ENCODE measurements around the gene SPRYD4. TPM values are rescaled to one million over a fixed set of nuclear protein-coding genes. Genes with fewer than 3 reads are reported as not detected.

Gene SPRYD4
- total RNA-seq (1 to 10 TPM; 2.1 to 3.6 TPM), polyA plus RNA-seq (1 to 10 TPM; 1.6 to 1.8 TPM)
- long read RNA-seq, donor 1, full-length matches to known transcripts: 14 of 17 reads
- long read RNA-seq, donor 1, partial matches to known transcripts: 0 of 17 reads
- long read RNA-seq, donor 1, other reads (novel, unspliced or antisense): 3 of 17 reads
- long read RNA-seq, donor 2, full-length matches to known transcripts: 2 of 2 reads
- long read RNA-seq, donor 2, partial matches to known transcripts: 0 of 2 reads
- long read RNA-seq, donor 2, other reads (novel, unspliced or antisense): 0 of 2 reads

DNA sequence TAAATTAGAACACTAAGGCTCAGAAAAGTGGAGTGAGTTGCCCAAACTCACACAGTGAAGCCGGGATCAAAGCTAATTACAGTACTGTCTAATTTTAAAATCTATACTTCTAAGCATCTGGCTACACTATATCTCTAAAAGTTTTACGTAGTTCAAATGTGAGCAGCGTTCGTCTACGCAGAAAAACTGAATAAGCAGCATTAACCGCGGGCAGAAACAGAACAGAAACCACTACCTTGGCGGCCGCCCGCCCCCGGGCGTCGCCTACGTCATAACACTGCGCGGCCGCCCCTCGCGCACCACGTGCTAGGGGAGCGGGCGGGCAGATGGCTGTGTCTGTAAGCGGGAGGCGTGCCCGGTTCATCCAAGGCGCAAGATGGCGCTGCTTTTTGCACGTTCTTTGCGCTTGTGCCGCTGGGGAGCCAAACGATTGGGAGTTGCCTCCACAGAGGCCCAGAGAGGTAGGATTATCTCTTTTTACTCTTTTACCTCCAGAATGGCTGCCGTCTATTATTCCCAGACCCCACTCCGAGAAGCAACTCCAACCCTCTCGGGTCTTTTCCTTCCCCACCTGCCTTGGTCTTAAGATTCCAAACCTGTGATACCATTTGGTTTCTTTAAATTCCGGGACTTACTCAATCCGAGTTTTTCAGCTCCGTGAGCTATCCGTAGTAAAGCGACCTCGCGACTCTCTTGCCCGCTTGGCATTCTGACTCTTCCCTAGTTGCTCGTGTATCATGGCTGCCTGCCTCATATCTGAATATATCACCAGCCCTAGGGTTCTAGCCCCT is at the start of gene SPRYD4:
Gene SPRYD4 (plus strand): TSS at position 363 of the 791 bp plus-strand sequence. CDS start 14 bp downstream, at position 377.
- H3K27me3 ChIP-seq (ENCODE audit: control insufficient read depth in 1 of 2, insufficient read depth in 2 of 2, low read length in 1 of 2): no peaks in the 10 kb centered on the region
- intact Hi-C loops (cut with DNase I): loop anchor here (10.0 kb wide), 2 partner anchors 104 to 154 kb away; partner anchors contain the start of genes APOF (in 1 of the 2), CNPY2 (in 1 of the 2) and STAT2 (in 1 of the 2)

DNA sequence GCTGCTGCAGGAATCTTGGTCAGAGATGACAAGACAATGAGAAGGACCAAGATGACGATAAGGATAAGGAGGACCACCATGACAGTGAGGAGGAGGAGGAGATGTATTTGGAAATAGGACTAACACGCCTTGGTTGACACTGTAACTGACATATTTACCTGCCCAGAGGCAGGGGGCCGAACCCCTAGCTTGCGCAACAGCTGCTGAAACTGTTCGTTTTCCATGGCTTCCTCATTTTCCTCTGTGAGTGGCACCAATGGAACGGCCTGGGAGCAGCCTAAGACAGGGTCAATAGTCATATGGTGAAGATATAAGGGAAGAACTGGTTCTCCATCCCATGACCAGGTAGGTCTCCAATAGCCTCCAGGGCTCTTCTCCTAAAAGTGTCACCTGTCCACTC is 48.0 kb upstream of the SPRYD4 start:
- H3K4me3 ChIP-seq (ENCODE audit: low read length in 2 of 2): no peak overlapping the region
- H3K9me3 ChIP-seq (ENCODE audit: control insufficient read depth, low read length): no peaks in the 10 kb centered on the region
- 90 to 91% methylated on average over 6 of the region's 6 CpGs for WGBS, 2 donors
- H3K36me3 ChIP-seq (ENCODE audit: control insufficient read depth in 1 of 2, insufficient read depth in 2 of 2, low read length in 1 of 2): peaks cover 0 to 3% of the 10 kb centered on the region in 2 donors
- no peaks in the 10 kb centered on the region for H3K27me3 ChIP-seq (ENCODE audit: control insufficient read depth in 1 of 2, insufficient read depth in 2 of 2, low read length in 1 of 2)
- no peaks in the 10 kb centered on the region for H3K4me1 ChIP-seq (ENCODE audit: control insufficient read depth in 1 of 2, insufficient read depth in 2 of 2, low read length in 2 of 2)
- no peak for DNase-seq
- intact Hi-C loops (cut with DNase I): no loop called here
- H3K27ac ChIP-seq (ENCODE audit: low read depth in 1 of 2, low read length in 2 of 2): no peak overlapping the region
- no peak for ATAC-seq (ENCODE audit: low FRiP score)

More for the DNA sequence above, at the start of gene SPRYD4:
- 1% methylated on average over 43 of the region's 43 CpGs for WGBS, 2 donors
- peak; percentile 95 to 97 for DNase-seq
- peak; percentile 98 for ATAC-seq (ENCODE audit: low FRiP score)
- Histone ChIP-seq H3K36me3 (ENCODE audit: control insufficient read depth in 1 of 2, insufficient read depth in 2 of 2, low read length in 1 of 2) (no peaks in the 10 kb centered on the region), H3K27ac (ENCODE audit: low read depth in 1 of 2, low read length in 2 of 2) (peak within 1 kb of the TSS; percentile 28 to 62), H3K4me3 (ENCODE audit: low read length in 2 of 2) (peak within 1 kb of the TSS; percentile 66 to 91), H3K9me3 (ENCODE audit: control insufficient read depth, low read length) (no peaks in the 10 kb centered on the region), H3K4me1 (ENCODE audit: control insufficient read depth in 1 of 2, insufficient read depth in 2 of 2, low read length in 2 of 2) (no peaks in the 10 kb centered on the region)

DNA sequence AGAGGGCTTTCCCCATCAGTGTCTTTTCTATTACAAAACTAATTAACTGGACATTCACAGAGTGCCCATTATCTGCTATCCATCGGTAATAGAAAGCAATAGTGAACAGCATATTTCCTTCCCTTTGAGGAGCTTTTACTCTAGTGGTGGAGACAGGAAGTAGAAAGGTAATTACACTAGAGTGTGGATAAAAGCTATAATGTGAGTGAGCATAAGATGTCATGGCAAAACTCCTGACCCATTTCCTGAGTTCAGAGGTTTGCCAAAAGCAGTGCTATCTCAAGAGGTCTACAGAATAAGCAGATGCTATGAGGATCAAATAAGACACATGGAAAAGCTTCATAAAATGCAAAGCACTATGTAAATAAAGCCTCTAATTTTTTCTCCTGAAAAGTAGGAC is 43.2 kb upstream of the SPRYD4 start:
- WGBS, 2 donors: 89 to 97% methylated on average over 1 of the region's 1 CpG
- no peaks in the 10 kb centered on the region for H3K27me3 ChIP-seq (ENCODE audit: control insufficient read depth in 1 of 2, insufficient read depth in 2 of 2, low read length in 1 of 2)
- H3K36me3 ChIP-seq (ENCODE audit: control insufficient read depth in 1 of 2, insufficient read depth in 2 of 2, low read length in 1 of 2): peaks cover 0 to 1% of the 10 kb centered on the region in 2 donors
- intact Hi-C loops (cut with DNase I): no loop called here
- DNase-seq (no peak), ATAC-seq (ENCODE audit: low FRiP score) (no peak)
- H3K4me1 ChIP-seq (ENCODE audit: control insufficient read depth in 1 of 2, insufficient read depth in 2 of 2, low read length in 2 of 2): no peaks in the 10 kb centered on the region
- no peak overlapping the region for H3K4me3 ChIP-seq (ENCODE audit: low read length in 2 of 2)
- no peaks in the 10 kb centered on the region for H3K9me3 ChIP-seq (ENCODE audit: control insufficient read depth, low read length)
- H3K27ac ChIP-seq (ENCODE audit: low read depth in 1 of 2, low read length in 2 of 2): no peak overlapping the region

DNA sequence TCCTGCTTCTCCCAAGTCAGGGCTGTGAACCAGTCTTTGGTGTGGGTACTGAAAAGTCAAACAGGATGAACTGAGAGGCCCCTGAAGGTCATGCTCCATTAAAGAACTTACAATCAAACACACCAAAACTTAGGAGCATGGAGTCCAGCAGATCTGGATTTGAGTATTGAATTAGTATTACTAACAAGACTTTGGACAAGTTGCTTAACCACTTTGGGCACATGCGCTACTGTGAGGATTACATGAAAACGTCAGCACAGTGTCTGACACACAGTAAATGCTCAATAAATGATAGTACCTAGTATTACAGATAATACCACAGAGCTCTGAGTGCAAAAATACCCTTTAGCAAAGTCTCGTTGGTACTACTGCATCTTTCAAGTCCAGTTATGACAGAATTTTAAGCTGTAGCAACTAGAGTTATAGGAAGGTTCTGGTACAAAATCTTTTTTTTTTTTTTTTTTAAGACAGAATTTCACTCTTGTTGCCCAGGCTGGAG is 42.4 kb upstream of the SPRYD4 start:
- Histone ChIP-seq H3K9me3 (ENCODE audit: control insufficient read depth, low read length) (no peaks in the 10 kb centered on the region), H3K27me3 (ENCODE audit: control insufficient read depth in 1 of 2, insufficient read depth in 2 of 2, low read length in 1 of 2) (no peaks in the 10 kb centered on the region), H3K4me1 (ENCODE audit: control insufficient read depth in 1 of 2, insufficient read depth in 2 of 2, low read length in 2 of 2) (no peaks in the 10 kb centered on the region), H3K27ac (ENCODE audit: low read depth in 1 of 2, low read length in 2 of 2) (no peak overlapping the region), H3K4me3 (ENCODE audit: low read length in 2 of 2) (no peak overlapping the region), H3K36me3 (ENCODE audit: control insufficient read depth in 1 of 2, insufficient read depth in 2 of 2, low read length in 1 of 2) (peaks cover 0 to 1% of the 10 kb centered on the region in 2 donors)
- ATAC-seq (ENCODE audit: low FRiP score) (no peak), DNase-seq (no peak)
- WGBS, 2 donors: 61 to 63% methylated on average over 3 of the region's 3 CpGs
- intact Hi-C loops (cut with DNase I): no loop called here

DNA sequence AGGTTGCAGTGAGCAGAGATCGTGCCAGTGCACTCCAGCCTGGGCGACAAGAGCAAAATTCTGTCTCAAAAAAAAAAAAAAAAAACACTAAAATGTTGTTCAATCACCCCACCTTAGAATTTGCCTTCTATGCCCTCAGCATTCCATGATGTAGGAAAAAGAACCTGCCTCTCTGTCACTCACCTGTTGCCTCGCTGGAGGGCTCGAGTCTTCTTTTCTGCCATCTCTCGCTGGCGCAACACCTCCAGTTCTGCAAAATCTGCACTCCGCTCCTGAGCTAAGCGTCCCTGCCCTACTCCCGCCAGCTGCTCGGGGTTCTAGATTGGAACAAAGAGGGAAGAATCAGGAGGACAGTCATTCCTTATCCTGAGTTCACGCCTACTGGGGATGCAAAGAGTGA is 37.1 kb upstream of the SPRYD4 start:
- ATAC-seq (ENCODE audit: low FRiP score) (no peak), DNase-seq (no peak)
- intact Hi-C loops (cut with DNase I): no loop called here
- no peak overlapping the region for H3K27ac ChIP-seq (ENCODE audit: low read depth in 1 of 2, low read length in 2 of 2)
- no peaks in the 10 kb centered on the region for H3K4me1 ChIP-seq (ENCODE audit: control insufficient read depth in 1 of 2, insufficient read depth in 2 of 2, low read length in 2 of 2)
- H3K4me3 ChIP-seq (ENCODE audit: low read length in 2 of 2): no peak overlapping the region
- WGBS, 2 donors: 97 to 98% methylated on average over 11 of the region's 11 CpGs
- no peaks in the 10 kb centered on the region for H3K27me3 ChIP-seq (ENCODE audit: control insufficient read depth in 1 of 2, insufficient read depth in 2 of 2, low read length in 1 of 2)
- peaks cover 0 to 1% of the 10 kb centered on the region in 2 donors for H3K36me3 ChIP-seq (ENCODE audit: control insufficient read depth in 1 of 2, insufficient read depth in 2 of 2, low read length in 1 of 2)
- no peaks in the 10 kb centered on the region for H3K9me3 ChIP-seq (ENCODE audit: control insufficient read depth, low read length)

DNA sequence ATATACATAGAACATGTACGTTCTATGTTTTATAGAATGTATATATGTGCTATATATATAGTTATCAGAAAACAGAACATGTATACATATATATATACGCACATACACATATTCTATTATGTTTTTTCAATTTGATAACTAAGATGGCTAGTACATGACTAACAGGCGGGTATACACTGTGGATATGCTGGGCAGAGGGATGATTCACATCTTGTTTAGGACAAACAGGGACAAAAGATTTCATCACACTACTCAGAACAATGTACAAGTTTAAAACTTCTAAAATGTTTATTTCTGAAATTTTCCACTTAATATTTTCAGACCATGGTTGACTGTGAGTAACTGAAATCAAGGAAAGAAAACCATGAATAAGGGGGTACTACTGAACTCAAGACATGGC is 36.5 kb upstream of the SPRYD4 start:
- Histone ChIP-seq H3K4me1 (ENCODE audit: control insufficient read depth in 1 of 2, insufficient read depth in 2 of 2, low read length in 2 of 2) (no peaks in the 10 kb centered on the region), H3K27me3 (ENCODE audit: control insufficient read depth in 1 of 2, insufficient read depth in 2 of 2, low read length in 1 of 2) (no peaks in the 10 kb centered on the region), H3K36me3 (ENCODE audit: control insufficient read depth in 1 of 2, insufficient read depth in 2 of 2, low read length in 1 of 2) (peaks cover 0 to 1% of the 10 kb centered on the region in 2 donors), H3K4me3 (ENCODE audit: low read length in 2 of 2) (no peak overlapping the region), H3K9me3 (ENCODE audit: control insufficient read depth, low read length) (no peaks in the 10 kb centered on the region), H3K27ac (ENCODE audit: low read depth in 1 of 2, low read length in 2 of 2) (no peak overlapping the region)
- ATAC-seq (ENCODE audit: low FRiP score) (no peak), DNase-seq (no peak)
- WGBS, 2 donors: 98% methylated on average over 3 of the region's 3 CpGs
- intact Hi-C loops (cut with DNase I): no loop called here

DNA sequence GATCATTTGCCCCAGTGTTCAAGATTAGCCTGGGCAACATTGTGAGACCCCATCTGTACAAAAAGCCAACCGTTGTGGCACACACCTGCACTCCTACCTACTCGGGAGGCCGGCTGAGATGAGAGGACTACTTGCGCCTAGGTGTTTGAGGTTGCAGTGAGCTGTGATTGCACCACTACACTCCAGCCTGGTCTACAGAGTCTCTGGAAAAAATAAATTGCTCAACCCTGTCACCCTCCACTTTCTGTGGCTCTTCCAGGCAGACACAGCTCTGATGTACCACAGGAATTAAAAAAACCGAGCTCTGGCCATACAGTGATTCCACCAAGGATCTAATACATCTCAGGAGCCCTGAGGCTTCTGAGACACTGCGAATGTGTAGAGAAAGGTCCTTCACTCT is 33.5 kb upstream of the SPRYD4 start:
- Histone ChIP-seq H3K36me3 (ENCODE audit: control insufficient read depth in 1 of 2, insufficient read depth in 2 of 2, low read length in 1 of 2) (peaks cover 0 to 1% of the 10 kb centered on the region in 2 donors), H3K9me3 (ENCODE audit: control insufficient read depth, low read length) (no peaks in the 10 kb centered on the region), H3K27me3 (ENCODE audit: control insufficient read depth in 1 of 2, insufficient read depth in 2 of 2, low read length in 1 of 2) (no peaks in the 10 kb centered on the region), H3K4me1 (ENCODE audit: control insufficient read depth in 1 of 2, insufficient read depth in 2 of 2, low read length in 2 of 2) (no peaks in the 10 kb centered on the region), H3K27ac (ENCODE audit: low read depth in 1 of 2, low read length in 2 of 2) (no peak overlapping the region), H3K4me3 (ENCODE audit: low read length in 2 of 2) (no peak overlapping the region)
- ATAC-seq (ENCODE audit: low FRiP score) (no peak), DNase-seq (no peak)
- intact Hi-C loops (cut with DNase I): no loop called here
- WGBS, 2 donors: 96% methylated on average over 6 of the region's 6 CpGs

DNA sequence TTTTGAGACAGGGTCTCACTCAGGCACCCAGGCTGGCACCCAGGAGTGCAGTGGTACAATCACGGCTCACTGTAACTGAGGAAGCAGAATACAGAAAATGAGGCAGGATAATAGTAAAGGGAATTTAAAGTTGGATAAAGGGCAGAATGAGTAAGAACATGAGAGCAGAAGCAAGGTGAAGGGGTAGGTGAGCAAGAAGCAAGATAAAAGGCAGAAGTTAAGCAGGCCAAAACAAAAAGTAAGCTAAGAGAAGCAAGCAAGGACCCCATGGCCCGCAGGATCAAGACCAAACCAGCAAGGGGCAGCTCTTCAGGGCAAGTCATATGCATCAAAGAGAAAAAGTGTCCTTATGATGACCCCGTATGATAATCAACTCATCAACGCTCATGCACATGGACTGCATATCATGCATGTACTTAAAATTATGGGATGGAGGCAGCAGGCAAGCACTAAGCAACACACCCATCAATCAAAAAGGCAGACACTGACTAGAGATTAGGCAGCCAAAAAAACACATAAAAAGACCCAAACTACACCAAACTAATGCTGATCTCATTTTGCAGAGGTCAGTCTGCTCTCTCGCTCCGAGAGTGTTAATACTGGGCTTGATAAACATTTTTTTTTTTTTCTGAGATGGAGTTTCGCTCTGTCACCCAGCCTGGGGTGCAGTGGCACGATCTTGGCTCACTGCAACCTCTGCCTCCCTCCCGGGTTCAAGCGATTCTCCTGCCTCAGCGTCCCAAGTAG is 30.8 kb upstream of the SPRYD4 start:
- WGBS, 2 donors: 71 to 73% methylated on average over 11 of the region's 11 CpGs
- Histone ChIP-seq H3K4me1 (ENCODE audit: control insufficient read depth in 1 of 2, insufficient read depth in 2 of 2, low read length in 2 of 2) (no peaks in the 10 kb centered on the region), H3K27me3 (ENCODE audit: control insufficient read depth in 1 of 2, insufficient read depth in 2 of 2, low read length in 1 of 2) (no peaks in the 10 kb centered on the region), H3K4me3 (ENCODE audit: low read length in 2 of 2) (no peak overlapping the region), H3K36me3 (ENCODE audit: control insufficient read depth in 1 of 2, insufficient read depth in 2 of 2, low read length in 1 of 2) (peaks cover 0 to 1% of the 10 kb centered on the region in 2 donors), H3K9me3 (ENCODE audit: control insufficient read depth, low read length) (no peaks in the 10 kb centered on the region), H3K27ac (ENCODE audit: low read depth in 1 of 2, low read length in 2 of 2) (no peak overlapping the region)
- intact Hi-C loops (cut with DNase I): no loop called here
- ATAC-seq (ENCODE audit: low FRiP score) (no peak), DNase-seq (no peak)

Data from aorta (tissue), 5 donors.